Measurements from ENCODE around the gene TMEM8B.
A peak's percentile ranks its signal among the peaks of the same experiment; 100 is the strongest.
"Not testable (repeated sequence)": the region's sequence is repeated elsewhere in the genome, so short reads cannot be mapped to it uniquely, and the experiment has no call there.

The TMEM8B gene

DNA sequence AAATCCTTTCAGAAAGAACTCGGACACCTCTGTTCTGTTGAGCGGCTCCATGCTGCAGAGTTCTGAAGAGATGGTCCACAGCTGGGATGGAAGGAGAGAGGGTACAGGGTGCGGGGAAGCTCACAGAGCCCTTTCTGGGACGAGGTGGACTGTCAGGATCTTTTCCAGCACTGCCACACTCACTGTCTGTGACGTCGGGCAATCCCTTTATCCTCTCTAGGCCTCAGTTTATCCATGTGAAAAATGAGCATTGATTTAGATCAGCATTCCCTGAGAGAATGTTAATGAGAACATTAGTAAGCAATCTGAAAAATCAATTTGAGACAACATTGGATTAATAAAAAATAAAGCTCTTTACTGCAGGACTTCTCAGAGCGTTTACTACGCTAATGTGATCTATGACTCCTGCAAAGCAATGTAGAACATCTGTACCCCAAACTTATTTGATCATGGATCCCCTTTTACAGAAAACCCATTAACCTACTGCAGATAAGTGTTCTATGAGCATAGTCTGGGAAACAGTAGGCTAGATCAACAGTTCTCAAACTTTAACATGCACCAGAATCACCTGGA, 41.4 kb downstream of the TMEM8B start, which contains the start of gene OR13J1:
OR13J1 (minus strand) TSS at position 51 of the 573 bp plus-strand sequence; CDS start at position 51, 0 bp downstream.
- TF ChIP-seq CTCF (IDR thresholded peaks at IDR 0.05; ENCODE audit: low read depth, low read length): no peak

DNA sequence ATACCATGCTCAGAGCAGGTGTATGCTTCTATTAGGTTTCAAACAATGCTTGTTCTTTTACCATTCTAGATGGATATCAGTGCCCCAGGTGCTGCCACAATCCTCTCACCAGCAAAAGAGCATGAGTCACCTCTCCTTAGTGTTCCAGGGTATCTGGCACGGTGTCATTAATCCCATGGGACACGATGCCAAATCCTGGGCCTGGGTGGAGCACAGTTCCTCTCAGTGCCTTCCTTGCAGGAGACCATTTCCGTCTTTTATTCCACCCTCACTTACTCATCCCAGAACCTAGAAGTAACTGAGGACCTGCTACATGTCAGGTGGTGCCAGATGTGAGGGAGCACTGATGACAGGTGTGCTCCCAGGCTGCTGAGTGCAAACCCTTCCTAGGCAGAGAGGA, 42.5 kb downstream of the TMEM8B start:
- no peak for DNase-seq (ENCODE audit: low read depth in 2 of 2)
- H3K4me3 ChIP-seq (replicated peaks in 1 of 2; ENCODE audit: low read depth in 2 of 2, low read length in 2 of 2): no peak overlapping the region
- TF ChIP-seq CTCF (IDR thresholded peaks at IDR 0.05; ENCODE audit: low read depth, low read length): no peak

More for the DNA sequence above, 41.4 kb downstream of the TMEM8B start, which contains the start of gene OR13J1:
- H3K4me3 ChIP-seq (replicated peaks in 1 of 2; ENCODE audit: low read depth in 2 of 2, low read length in 2 of 2): no peak within 1 kb of the TSS
- no peak for DNase-seq (ENCODE audit: low read depth in 2 of 2)

GRCh38 chr9:35872505-35872904, 43.5 kb downstream of the TMEM8B start:
- H3K4me3 ChIP-seq (replicated peaks in 1 of 2; ENCODE audit: low read depth in 2 of 2, low read length in 2 of 2): no peak overlapping the region
- no peak for DNase-seq (ENCODE audit: low read depth in 2 of 2)
- TF ChIP-seq CTCF (IDR thresholded peaks at IDR 0.05; ENCODE audit: low read depth, low read length): no peak

DNA sequence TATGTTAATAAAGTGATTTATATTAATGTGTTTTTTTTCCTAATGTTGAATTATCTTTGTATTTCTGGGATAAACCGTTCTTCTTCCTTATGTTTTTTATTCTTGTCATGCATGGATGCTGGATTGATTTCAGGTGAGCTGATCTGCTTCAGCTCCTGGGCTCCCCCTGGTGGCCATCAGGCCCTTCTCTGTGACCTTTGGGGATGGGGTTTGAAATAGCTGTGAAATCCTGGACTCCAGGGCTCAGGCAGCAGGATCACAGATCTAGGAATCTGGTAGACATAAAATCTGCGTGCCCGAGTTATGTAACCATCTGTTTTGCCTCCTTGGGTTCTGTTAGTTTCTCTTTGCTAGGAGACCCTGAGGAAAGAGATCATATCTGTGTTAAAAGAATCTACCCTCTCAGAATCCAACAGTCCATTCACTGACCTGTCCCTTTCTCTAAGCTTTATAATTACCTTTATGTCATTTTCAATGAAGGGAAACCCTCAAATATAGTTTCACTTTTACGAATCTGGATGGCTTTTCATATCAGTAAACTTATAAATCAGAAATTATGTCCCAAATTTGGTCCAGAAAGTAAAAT, 53.3 kb downstream of the TMEM8B start:
- no peak overlapping the region for H3K4me3 ChIP-seq (replicated peaks in 1 of 2; ENCODE audit: low read depth in 2 of 2, low read length in 2 of 2)
- peak; percentile 96 for TF ChIP-seq CTCF (IDR thresholded peaks at IDR 0.05; ENCODE audit: low read depth, low read length)
- DNase-seq (ENCODE audit: low read depth in 2 of 2): peak; percentile 82 to 83

- peak in 1 of 2 donors; percentile 34 for DNase-seq (ENCODE audit: low read depth in 2 of 2)
- no peak for TF ChIP-seq CTCF (IDR thresholded peaks at IDR 0.05; ENCODE audit: low read depth, low read length)
- no peak overlapping the region for H3K4me3 ChIP-seq (replicated peaks in 1 of 2; ENCODE audit: low read depth in 2 of 2, low read length in 2 of 2)
Measured at GRCh38 chr9:35882996-35883395, 54.0 kb downstream of the TMEM8B start.

GRCh38 chr9:35884908-35885307, 55.9 kb downstream of the TMEM8B start:
- H3K4me3 ChIP-seq (replicated peaks in 1 of 2; ENCODE audit: low read depth in 2 of 2, low read length in 2 of 2): not testable (repeated sequence)

DNA sequence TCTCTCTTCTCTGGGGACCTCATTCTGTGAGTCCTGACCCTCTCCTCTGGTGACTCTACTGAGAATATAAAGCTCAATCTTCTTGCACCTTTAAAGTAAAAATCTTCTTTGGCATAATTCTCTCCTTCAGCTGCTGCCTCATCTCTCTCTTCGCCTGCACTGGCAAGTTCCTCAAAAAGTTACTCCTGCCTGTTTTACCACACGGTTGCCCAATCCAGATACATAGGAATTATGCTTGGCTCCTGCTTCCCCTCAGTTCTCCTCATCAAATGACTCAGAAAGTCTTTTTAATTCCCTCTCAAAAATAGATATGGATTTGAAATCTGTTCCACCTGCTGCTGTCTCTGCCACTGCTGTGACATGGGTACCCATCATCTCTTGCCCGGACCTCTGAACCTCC, 62.6 kb downstream of the TMEM8B start:
- no peak overlapping the region for H3K4me3 ChIP-seq (replicated peaks in 1 of 2; ENCODE audit: low read depth in 2 of 2, low read length in 2 of 2)
- DNase-seq (ENCODE audit: low read depth in 2 of 2): peak in 1 of 2 donors; percentile 28
- no peak for TF ChIP-seq CTCF (IDR thresholded peaks at IDR 0.05; ENCODE audit: low read depth, low read length)

More at GRCh38 chr9:35884908-35885307, 55.9 kb downstream of the TMEM8B start:
- not testable (repeated sequence) for DNase-seq (ENCODE audit: low read depth in 2 of 2)
